Measurements from ENCODE around the gene PABPC1L. TPM values are rescaled to one million over a fixed set of nuclear protein-coding genes. Genes with fewer than 3 reads are reported as not detected.

The PABPC1L gene
- total RNA-seq, 1 experiment from 2014 or later, result 83.5 TPM

DNA sequence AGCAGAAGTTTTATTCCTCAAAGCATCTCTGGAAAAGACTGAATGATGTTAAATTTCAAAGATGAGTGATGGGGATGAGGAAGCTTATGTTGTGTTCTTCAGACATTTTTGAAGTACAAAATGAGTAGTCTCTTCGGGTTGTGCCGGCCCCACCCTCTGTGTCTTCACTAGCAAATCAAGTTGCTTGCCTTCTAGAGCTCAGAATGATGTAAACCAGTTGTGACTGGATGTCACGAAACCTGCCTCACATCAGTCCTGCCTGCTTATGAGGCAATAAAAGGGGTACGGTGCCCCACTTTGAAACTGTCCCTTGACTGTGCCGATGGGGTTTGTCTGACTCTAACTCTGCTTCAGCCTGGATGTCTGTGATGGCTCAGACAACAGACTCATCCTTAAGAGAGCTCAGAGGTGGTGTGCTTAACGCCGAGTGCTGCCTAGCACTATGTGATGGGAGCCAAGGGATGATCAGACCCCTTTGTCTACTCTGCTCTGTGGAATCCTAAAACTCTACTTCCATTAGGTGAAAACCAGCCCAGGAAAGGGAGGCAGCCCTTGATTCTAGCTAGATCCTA lies 31.3 kb downstream of the PABPC1L start:
- no peaks in the 10 kb centered on the region for H3K27me3 Mint-ChIP-seq (ENCODE audit: low read depth)
- Histone ChIP-seq H3K9me3 (ENCODE audit: control insufficient read depth, low read depth, low read length) (no peaks in the 10 kb centered on the region), H3K18ac (ENCODE audit: insufficient read length, low read depth, low read length) (no peak overlapping the region), H3K4ac (ENCODE audit: low read depth, low read length) (no peak overlapping the region), H4K91ac (ENCODE audit: insufficient read length, low read depth, low read length) (no peak overlapping the region), H3K4me2 (ENCODE audit: insufficient read depth, insufficient read length, low read length) (no peak overlapping the region), H2BK15ac (ENCODE audit: low read depth, low read length) (no peak overlapping the region), H2BK12ac (ENCODE audit: insufficient read length, low read depth, low read length) (no peak overlapping the region), H2BK120ac (ENCODE audit: low read depth, low read length, poor library complexity, severe bottlenecking) (no peak overlapping the region), H3K79me2 (ENCODE audit: insufficient read depth, low read length) (no peaks in the 10 kb centered on the region), H3K23ac (ENCODE audit: insufficient read length, low read depth, low read length) (no peak overlapping the region), H3K23me2 (ENCODE audit: insufficient read length, low read depth, low read length, poor library complexity, severe bottlenecking) (no peaks in the 10 kb centered on the region), H2AK5ac (ENCODE audit: insufficient read length, low read length) (no peak overlapping the region), H2AFZ (ENCODE audit: low read length) (no peak overlapping the region), H3K14ac (ENCODE audit: insufficient read depth, low read length) (no peak overlapping the region), H3K79me1 (ENCODE audit: insufficient read depth, low read depth, low read length, poor library complexity, severe bottlenecking) (no peaks in the 10 kb centered on the region), H3K27ac (ENCODE audit: insufficient read length, low read depth, low read length) (no peak overlapping the region), H2BK20ac (ENCODE audit: low read depth, low read length, poor library complexity, severe bottlenecking) (no peak overlapping the region), H4K20me1 (ENCODE audit: control insufficient read depth, insufficient read depth, insufficient read length) (no peaks in the 10 kb centered on the region), H3K4me1 (ENCODE audit: insufficient read depth, low read length) (no peaks in the 10 kb centered on the region), H3T11ph (ENCODE audit: low read length) (no peak overlapping the region), H3K56ac (ENCODE audit: insufficient read length, low read depth, low read length) (no peak overlapping the region), H4K8ac (replicated peaks; ENCODE audit: insufficient read length, low read depth, low read length) (no peak overlapping the region), H4K5ac (ENCODE audit: insufficient read length, low read depth, low read length) (no peak overlapping the region), H3K27me3 (ENCODE audit: insufficient read depth, low read length) (no peaks in the 10 kb centered on the region), H3K9ac (ENCODE audit: extremely low read depth, insufficient read length, low read length) (no peak overlapping the region), H2BK5ac (ENCODE audit: insufficient read length, low read length) (no peak overlapping the region)
- no peaks in the 10 kb centered on the region for H3K4me1 Mint-ChIP-seq
- no peaks in the 10 kb centered on the region for H3K9me3 Mint-ChIP-seq
- H3K36me3 Mint-ChIP-seq (ENCODE audit: insufficient read depth in 1 of 3, low read depth in 3 of 3), result peaks cover 9 to 84% (median 57%) of the 10 kb centered on the region in 3 experiments; a peak in 6 of 7 replicates
- H3K27ac Mint-ChIP-seq, result peak overlapping the region in 2 of 3 experiments; percentile 20 to 85; a peak in 2 of 7 replicates
- WGBS (ENCODE audit: extremely low coverage, insufficient read length, low lambda C conversion rate), result no CpG with 5 or more reads among the region's 7 CpGs
- no peak for DNase-seq
- no peak for TF ChIP-seq CTCF (conservative IDR thresholded peaks at IDR 0.05)
- no peak overlapping the region for H3K4me3 Mint-ChIP-seq
